ENCODE measurements around the gene TRPM3. TPM values are rescaled to one million over a fixed set of nuclear protein-coding genes. Genes with fewer than 3 reads are reported as not detected.

TRPM3 gene
- total RNA-seq, 1 experiment from 2014 or later, result 3.9 TPM

DNA sequence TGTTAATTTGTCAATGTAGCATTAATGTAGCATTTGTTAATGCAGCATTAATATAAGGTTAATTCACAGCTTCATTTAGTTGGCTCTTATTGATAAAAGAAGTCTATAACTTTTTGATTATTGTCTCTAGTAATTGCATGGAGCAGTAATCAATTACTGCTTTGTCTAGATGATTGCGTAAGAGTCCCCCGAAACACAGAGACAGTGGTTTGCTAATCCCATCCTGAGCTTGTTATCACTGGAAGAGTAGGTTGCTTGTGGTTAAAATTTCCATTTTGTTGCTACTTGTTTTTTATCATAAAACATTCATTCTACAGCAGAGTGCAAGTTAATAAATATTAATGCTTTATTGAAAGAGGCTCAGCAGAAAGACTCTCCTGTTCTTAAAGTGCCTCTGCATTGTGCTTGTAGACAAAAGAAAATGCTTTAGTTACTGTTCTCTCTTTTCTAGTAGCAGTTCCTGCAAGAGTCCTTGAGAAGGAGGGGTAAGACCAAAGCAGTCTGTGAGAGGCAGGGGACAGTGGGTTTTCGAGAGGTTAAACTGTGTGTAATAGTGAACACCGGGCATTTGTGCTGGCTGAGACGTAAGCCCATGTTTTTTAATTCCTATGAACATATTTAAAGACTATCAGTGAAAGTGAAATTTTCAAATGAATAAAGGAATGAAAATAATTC is 291.7 kb downstream of the TRPM3 start:
- peak; percentile 55 for DNase-seq (ENCODE audit: low read depth, low spot score)
- in situ Hi-C loops (cut with HindIII; ENCODE audit: low pct_unique_long_range_greater_than_20kb, low sequenced_read_pairs), result no loop called here

DNA sequence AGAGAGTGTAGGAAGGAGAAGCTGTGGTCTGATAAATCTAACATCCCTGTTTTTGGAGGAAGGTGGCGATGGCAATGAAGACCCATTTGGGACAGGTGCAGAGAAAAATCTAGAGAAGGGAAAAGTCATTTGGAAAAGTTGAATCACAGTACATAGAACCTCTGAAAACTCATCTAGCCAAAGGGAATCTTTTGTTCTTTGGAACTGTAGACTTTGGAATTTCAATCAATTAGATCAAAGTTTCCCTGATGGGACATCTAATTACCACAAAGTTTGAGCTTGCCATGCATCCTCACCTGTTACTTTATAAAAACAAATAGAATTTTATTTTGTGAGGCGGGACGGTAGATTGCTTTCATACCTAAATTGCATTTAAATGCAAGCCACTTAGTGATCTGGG is 294.9 kb downstream of the TRPM3 start:
- in situ Hi-C loops (cut with HindIII; ENCODE audit: low pct_unique_long_range_greater_than_20kb, low sequenced_read_pairs), result no loop called here
- DNase-seq (ENCODE audit: low read depth, low spot score), result no peak

DNA sequence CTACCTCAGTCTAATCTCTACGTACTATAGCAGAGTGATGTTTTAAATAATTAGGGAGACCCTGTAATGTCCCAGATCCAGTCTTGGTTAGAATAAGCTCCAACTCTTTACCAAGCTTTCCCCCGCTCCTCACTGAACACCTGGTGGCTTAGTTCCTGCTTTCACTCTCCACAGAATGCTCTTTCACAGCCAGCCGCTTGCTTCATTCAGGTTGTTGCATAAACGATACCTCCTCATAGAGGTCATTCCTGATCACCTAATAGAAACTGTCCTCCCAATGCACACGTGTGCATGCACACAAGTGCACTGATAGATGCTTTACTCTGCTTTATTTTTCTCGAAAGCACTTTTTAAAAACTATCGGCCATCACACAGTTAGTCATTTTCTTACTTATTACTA is 298.1 kb downstream of the TRPM3 start:
- no peak for DNase-seq (ENCODE audit: low read depth, low spot score)
- in situ Hi-C loops (cut with HindIII; ENCODE audit: low pct_unique_long_range_greater_than_20kb, low sequenced_read_pairs), result no loop called here

DNA sequence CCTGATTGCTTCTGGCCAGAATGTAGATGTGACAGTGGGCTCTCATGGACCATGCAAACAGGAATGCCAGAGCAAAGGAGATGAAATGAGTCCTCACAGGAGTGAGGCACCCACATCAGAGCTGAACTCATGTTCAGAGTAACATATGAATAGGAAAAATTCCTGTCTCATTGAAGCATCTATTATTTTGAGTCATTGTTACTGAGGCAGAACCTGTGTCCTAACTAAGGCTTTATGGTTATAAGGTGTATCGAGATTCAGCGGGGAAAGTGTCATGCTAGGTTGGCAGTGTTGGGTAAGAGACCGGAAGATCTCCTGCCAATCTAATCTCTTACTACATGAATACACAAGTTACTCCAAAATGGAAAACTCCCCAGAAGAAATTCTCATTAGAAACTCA is 304.1 kb downstream of the TRPM3 start:
- in situ Hi-C loops (cut with HindIII; ENCODE audit: low pct_unique_long_range_greater_than_20kb, low sequenced_read_pairs), result no loop called here
- no peak for DNase-seq (ENCODE audit: low read depth, low spot score)

DNA sequence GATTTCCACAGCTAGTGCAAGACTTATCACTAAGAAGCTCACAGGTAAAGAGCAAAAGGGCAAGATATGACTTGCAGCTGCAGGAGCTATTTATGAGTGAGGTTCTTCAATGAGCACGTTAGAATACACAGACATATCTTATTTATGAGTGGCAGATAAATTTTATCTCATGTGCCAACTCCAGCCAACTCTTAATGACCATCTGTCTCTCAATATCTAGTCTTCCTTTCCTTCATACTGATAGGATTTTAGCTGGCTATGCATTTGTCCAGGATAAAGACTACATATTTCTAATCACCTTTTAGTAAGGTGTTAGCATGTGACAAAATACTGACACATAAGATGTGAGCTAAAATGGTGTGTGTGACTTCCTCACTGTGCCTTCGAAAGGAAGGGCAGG is 304.5 kb downstream of the TRPM3 start:
- in situ Hi-C loops (cut with HindIII; ENCODE audit: low pct_unique_long_range_greater_than_20kb, low sequenced_read_pairs), result no loop called here
- DNase-seq (ENCODE audit: low read depth, low spot score), result no peak

DNA sequence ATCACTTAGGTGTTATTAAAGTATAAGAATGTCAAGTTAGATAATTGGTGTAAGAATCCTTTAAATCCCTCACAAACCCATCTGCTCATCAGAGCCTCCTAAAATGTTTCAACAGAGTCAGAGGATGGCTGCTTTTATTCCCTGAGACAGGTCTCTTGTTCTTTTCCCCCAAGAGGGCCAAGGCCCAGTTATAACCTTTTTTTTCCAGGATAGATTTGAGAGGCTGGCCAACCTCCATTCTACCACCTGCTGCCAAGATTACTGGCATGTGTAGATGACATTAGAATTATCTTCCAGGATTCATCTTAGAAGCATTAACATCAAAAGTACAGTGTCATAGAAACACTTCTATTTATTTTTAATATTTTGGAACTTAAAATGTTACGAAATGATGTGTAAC is 305.1 kb downstream of the TRPM3 start:
- in situ Hi-C loops (cut with HindIII; ENCODE audit: low pct_unique_long_range_greater_than_20kb, low sequenced_read_pairs), result no loop called here
- no peak for DNase-seq (ENCODE audit: low read depth, low spot score)

DNA sequence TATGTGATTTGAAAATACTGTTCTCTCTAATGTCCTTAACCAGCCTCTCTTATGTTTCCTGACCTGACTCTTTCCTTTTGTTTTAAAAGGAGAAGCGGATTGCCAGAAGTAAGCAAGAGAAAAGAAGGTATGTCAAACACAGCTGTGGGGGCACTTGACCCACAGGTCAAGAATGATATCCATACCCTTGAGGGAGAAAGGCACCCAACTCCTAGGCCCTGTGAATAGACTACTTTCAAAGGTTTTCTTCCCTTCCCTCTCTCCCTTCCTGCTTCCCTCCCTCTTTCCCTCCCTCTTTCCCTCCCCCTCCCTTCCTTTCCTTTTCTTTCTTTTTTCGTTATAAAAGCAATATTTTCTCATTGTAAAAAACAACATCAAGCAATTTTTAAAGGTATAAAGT is 306.8 kb downstream of the TRPM3 start:
- in situ Hi-C loops (cut with HindIII; ENCODE audit: low pct_unique_long_range_greater_than_20kb, low sequenced_read_pairs), result no loop called here
- no peak for DNase-seq (ENCODE audit: low read depth, low spot score)

DNA sequence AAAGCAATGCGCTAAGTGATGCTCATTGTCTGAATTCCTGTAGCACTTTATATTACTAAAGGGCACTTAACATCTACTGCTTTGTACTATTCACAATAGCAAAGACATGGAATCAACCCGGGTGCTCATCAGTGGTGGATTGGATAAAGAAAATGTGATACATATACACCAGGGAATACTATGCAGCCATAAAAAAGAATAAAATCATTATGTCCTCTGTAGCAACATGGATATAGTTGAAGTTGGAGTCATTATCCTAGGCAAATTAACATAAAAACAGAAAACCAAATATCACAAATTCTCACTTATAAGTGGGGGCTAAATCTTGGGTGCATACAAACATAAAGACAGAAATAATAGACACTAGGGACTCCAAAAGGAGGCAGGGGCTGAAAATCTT is 308.3 kb downstream of the TRPM3 start:
- no peak for DNase-seq (ENCODE audit: low read depth, low spot score)
- in situ Hi-C loops (cut with HindIII; ENCODE audit: low pct_unique_long_range_greater_than_20kb, low sequenced_read_pairs), result no loop called here

DNA sequence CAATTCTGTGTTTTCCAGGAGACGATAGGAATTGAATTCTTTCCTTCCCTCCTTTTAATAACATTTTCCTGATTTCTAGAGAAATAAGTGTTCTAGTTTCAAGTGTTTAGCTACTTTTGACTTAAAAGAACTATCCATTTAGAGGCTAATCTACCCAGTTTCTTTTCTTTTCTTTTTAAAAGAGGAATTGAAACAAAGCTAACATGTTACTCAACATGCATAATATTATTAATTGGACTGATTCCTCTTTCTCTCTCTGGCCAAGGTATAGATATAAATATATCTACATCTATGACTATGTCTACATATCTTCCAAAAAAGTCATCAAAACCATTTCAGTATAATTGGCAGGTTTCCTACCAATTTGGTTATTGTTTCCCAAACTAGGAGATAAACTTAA is 309.8 kb downstream of the TRPM3 start:
- no peak for DNase-seq (ENCODE audit: low read depth, low spot score)
- in situ Hi-C loops (cut with HindIII; ENCODE audit: low pct_unique_long_range_greater_than_20kb, low sequenced_read_pairs), result no loop called here

DNA sequence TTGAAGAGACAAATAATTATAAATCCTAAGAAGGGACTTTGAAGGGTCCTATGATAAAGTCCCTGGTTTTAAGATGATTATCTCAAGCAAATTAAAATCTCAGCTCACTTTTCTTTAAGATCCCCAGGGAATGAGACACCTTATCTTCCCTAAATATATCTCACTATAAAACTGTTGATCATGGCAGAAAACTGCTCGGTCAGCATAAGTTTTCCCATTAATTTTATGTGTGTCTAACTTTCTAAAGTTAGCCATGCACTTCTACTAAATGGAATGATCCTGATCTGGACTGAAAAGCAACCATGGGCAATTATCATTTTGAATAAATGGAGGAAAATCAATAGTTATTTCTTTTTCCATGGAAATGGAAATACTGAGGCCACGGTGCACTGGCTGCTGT is 314.5 kb downstream of the TRPM3 start:
- in situ Hi-C loops (cut with HindIII; ENCODE audit: low pct_unique_long_range_greater_than_20kb, low sequenced_read_pairs), result no loop called here

DNA sequence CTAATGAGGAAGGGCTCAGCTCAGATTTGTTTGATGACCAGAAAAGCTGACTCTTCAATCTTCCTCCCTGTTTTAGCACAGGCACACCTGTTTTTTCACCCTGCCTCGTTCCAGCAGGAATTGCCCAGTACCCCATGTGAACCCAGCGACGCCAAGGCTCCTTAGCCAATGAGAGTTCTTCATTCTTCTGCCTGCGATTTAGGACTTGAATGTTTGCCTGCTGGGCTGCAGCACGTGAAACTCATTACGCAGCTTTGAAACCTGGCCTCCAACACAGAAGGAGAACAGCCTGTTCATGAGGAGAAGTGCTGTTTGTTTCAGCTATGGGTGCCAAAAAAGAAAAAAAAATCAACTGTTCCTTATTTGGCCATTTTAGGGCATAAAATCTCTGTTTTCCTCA is 315.5 kb downstream of the TRPM3 start:
- no peak for DNase-seq (ENCODE audit: low read depth, low spot score)
- in situ Hi-C loops (cut with HindIII; ENCODE audit: low pct_unique_long_range_greater_than_20kb, low sequenced_read_pairs), result no loop called here

More for the DNA sequence above, 314.5 kb downstream of the TRPM3 start:
- no peak for DNase-seq (ENCODE audit: low read depth, low spot score)

DNA sequence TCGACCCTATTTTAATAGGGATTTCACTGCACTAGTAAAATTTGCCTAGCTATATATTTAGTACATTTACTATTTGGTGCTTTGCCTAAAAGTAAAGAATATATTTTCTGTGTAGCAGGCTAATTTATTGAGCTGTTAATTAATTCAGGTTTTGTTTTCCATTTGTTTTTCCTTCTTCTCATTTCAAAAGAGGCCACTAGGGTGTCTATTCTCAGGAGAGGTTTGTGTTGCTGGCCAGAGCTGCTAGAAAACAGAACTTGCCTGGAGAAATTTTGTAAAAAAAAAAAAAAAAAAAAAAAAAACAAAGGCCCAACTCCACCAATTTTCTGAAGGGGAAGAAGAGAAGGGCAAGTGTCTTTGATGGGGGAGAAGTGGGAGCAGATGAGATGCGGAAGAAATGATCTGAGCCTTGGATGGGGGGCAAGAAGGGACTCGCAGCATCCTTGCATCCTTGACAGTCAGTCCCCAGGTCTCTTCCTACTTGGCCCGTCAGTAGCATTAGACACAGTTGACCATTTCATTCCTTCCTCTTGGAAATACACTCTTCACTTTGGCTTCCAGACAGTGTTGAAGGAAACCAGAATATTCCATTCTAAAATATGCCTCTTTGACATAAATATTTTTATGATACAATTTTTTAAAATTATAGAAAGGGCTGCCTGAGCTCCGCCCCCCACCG is 318.5 kb downstream of the TRPM3 start:
- DNase-seq (ENCODE audit: low read depth, low spot score), result peak; percentile 8
- in situ Hi-C loops (cut with HindIII; ENCODE audit: low pct_unique_long_range_greater_than_20kb, low sequenced_read_pairs), result no loop called here

DNA sequence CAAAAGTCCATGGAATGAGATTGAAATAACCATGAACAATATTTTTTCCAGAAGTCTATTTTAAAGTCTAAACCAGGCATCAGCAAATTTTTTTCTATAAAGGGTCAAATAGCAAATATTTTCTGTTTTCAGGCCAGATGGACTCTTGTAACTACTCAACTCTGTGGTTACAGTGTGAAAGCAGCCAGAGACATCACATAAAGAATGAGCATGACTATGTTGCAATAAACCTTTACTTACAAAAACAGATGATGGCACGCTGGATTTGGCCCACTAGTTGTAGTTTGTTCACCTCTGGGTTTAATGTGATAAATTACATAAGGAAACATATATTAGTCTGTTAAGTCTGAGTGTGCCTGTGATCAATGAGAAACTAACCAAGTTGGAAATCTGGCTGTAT is 319.2 kb downstream of the TRPM3 start:
- no peak for DNase-seq (ENCODE audit: low read depth, low spot score)
- in situ Hi-C loops (cut with HindIII; ENCODE audit: low pct_unique_long_range_greater_than_20kb, low sequenced_read_pairs), result no loop called here

DNA sequence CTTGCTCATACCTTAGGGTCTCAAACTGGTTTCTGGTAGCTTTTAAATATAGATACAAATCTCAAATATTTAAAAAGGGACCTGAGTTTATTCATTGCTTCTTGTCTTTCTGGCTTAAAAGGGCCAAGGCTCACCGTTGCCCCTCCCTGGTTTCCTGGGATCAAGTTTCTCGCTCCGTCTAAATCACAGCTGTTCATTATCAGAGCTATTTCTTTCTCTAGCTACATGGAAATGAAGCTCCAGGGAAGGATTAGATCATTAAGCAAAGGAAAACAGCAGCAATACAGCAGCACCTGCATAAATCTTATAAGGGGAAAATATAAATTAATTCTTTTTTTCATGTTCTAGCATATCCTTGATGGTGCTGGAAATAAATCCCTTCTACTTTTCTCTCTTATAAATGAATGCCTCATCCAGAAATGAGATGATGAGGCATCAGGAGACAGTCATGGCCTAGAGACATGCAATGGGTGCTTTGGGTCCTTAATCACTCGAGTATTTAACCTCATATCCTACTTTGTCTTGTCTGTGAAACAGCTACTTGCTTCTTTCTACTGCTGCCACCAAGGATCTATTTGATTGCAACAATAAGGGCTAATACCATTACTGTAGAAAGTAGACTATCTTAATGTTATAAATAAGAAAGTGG is 320.1 kb downstream of the TRPM3 start:
- no peak for DNase-seq (ENCODE audit: low read depth, low spot score)
- in situ Hi-C loops (cut with HindIII; ENCODE audit: low pct_unique_long_range_greater_than_20kb, low sequenced_read_pairs), result no loop called here

DNA sequence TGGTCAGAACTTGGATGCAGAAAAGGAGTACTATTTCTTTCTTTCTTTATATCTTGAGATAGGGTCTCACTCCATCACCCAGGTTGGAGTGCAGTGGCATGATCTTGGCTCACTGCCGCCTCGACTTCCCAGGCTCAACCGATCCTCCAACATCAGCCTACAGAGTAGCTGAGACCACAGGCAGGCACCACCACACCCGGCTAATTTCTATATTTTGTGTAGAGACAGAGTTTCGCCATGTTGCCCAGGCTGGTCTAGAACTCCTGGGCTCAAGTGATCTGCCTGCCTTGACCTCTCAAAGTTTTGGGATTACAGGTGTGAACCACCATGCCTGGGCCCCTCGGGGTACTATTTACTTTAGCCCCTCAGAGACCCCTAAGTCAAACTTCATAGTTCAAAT is 323.4 kb downstream of the TRPM3 start:
- in situ Hi-C loops (cut with HindIII; ENCODE audit: low pct_unique_long_range_greater_than_20kb, low sequenced_read_pairs), result no loop called here
- DNase-seq (ENCODE audit: low read depth, low spot score), result no peak

DNA sequence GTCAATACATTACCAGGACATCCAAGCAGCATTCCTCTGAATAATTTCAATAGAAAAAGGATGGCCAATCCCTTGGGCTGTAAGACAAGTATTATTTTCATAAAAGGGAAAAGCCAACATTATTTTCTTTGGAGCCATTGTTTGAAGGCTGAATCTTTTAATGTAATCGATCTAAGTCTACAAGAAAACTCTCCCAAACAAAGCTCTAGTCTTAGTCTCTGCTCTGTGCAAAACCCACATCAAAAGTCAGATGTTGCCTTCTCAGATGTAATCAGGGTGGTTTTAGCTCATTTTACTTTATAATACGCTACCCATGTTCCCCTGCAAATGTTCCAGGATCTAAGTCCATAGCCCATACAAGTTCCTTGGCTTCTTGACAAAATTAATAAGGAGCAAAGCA is 325.6 kb downstream of the TRPM3 start:
- in situ Hi-C loops (cut with HindIII; ENCODE audit: low pct_unique_long_range_greater_than_20kb, low sequenced_read_pairs), result no loop called here
- peak; percentile 63 for DNase-seq (ENCODE audit: low read depth, low spot score)

DNA sequence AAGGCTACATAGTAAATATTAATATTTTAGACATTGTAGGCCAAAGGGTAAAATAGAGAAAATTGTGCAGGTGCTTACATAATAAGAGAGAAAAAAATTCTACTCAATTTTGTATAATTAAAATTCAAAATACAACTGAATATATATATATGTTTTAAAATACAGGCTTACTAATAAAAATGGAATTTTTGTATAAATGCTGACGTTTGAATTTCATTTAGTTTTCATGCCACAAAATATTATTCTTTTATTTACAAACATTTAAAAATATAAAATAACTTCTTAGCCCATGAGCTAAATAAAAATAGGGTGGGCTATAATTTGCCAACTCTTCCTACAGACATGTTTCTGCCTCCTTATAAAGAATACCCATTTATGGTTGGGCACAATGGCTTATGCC is 328.6 kb downstream of the TRPM3 start:
- DNase-seq (ENCODE audit: low read depth, low spot score), result no peak
- in situ Hi-C loops (cut with HindIII; ENCODE audit: low pct_unique_long_range_greater_than_20kb, low sequenced_read_pairs), result no loop called here

DNA sequence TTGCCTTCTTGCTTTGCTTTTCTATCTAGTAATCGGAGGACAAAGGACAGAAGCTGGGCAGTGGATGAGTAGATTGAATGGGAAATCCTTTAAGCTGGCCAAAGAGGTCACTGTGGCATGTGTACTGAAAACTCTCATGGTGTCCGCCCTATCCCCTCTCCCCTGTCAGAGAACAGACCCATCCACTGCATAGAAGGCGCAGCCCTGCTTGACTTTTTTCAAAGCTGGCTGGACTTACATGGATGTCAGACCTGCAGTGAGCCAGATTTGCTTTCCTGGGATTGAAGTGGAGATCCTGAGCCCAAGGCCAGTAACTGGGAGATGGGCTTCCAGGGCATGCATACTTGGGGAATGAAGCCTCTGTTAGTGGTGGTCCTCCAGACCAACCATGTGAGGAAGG is 329.5 kb downstream of the TRPM3 start:
- in situ Hi-C loops (cut with HindIII; ENCODE audit: low pct_unique_long_range_greater_than_20kb, low sequenced_read_pairs), result no loop called here

DNA sequence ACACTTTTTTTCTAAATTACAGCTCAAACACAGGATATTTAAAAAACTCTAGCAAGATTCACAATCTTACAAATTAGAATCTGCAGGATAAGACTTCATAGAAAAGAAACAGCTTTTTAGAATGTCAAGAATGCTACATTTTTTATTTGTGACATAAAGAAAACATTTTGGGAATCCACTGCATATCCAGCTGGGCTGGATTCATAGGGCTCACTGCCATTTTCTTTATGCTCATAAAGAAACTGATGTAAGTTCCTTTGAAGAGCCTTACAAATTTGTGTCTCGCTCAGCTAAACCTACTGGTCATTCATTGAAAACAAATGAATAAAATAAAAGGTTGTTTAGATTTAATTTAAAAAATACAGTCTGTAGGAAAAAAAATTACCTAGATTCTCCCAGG is 332.3 kb downstream of the TRPM3 start:
- in situ Hi-C loops (cut with HindIII; ENCODE audit: low pct_unique_long_range_greater_than_20kb, low sequenced_read_pairs), result no loop called here
- no peak for DNase-seq (ENCODE audit: low read depth, low spot score)

More for the DNA sequence above, 329.5 kb downstream of the TRPM3 start:
- no peak for DNase-seq (ENCODE audit: low read depth, low spot score)

Data from SK-MEL-5 (cell line).